B cell (primary cell): ENCODE measurements around the gene H3-3A. TPM values are rescaled to one million over a fixed set of nuclear protein-coding genes. Genes with fewer than 3 reads are reported as not detected.

Experiments
- ATAC-seq: fragments of 200-7000 bp; cut with Tn5 transposase; one replicate; pipeline ENCODE4 v1.10.0; 2021; ENCODE audit warnings: low read depth, mild to moderate bottlenecking, moderate number of reproducible peaks, moderate library complexity
- CTCF ChIA-PET: fragments of 350-600 bp; sonication (Branson Sonifier 250); formaldehyde crosslinking; loops from one replicate; lab custom pipeline; 2021; ENCODE audit warnings: antibody characterized with exemption, inconsistent platforms; lab: Charles Lee
- POLR2A ChIA-PET: fragments of 350-600 bp; sonication (Branson Sonifier 250); formaldehyde crosslinking; loops from one replicate; lab custom pipeline; 2021; ENCODE audit warnings: antibody characterized with exemption; lab: Charles Lee
- DNase-seq: peaks from one replicate; pipeline ENCODE4 v3.0.0; 2013
- H2AFZ ChIP-seq: 2 replicates; pipeline ENCODE4 v1.6.1; 2012; ENCODE audit warnings: mild to moderate bottlenecking, low read depth, low read length; ENCODE audit not compliant: insufficient read depth, poor library complexity, severe bottlenecking
- H3K27ac ChIP-seq, 2 donors: 1 replicate in 1 of 2; 2 replicates in 1 of 2; pipeline ENCODE4 v1.5.1; 2012 to 2013; ENCODE audit warnings: low read length in 2 of 2, mild to moderate bottlenecking in 2 of 2, moderate library complexity in 1 of 2
- H3K27me3 ChIP-seq, 4 experiments: fragments of 200-600 bp in 1 of 4; sonication (generic) in 1 of 4; replicated peaks in 1 of 4; 1 replicate in 2 of 4; 2 replicates in 2 of 4; pipeline versions ENCODE4 v1.6.1 to v1.7.0; 2013 to 2016; ENCODE audit warnings: low read length in 3 of 4, mild to moderate bottlenecking in 2 of 4, mixed read lengths in 1 of 4, moderate library complexity in 1 of 4; ENCODE audit not compliant: insufficient read depth in 4 of 4, control insufficient read depth in 3 of 4; ENCODE audit errors: control extremely low read depth in 1 of 4
- H3K36me3 ChIP-seq, 2 experiments: replicated peaks in 1 of 2; 1 replicate in 1 of 2; 2 replicates in 1 of 2; pipeline versions ENCODE4 v1.6.1 to v1.7.1; 2013; ENCODE audit warnings: low read length in 1 of 2; ENCODE audit not compliant: insufficient read depth in 2 of 2, control insufficient read depth in 1 of 2; ENCODE audit errors: control extremely low read depth in 1 of 2, extremely low read depth in 1 of 2
- H3K4me1 ChIP-seq, 2 donors: fragments of 200-600 bp in 1 of 2; sonication (generic) in 1 of 2; 1 replicate in 1 of 2; 2 replicates in 1 of 2; pipeline versions ENCODE4 v1.5.1 to v1.6.1; 2013 to 2017; ENCODE audit warnings: low read length in 2 of 2; ENCODE audit not compliant: control insufficient read depth in 2 of 2, insufficient read depth in 2 of 2
- H3K4me2 ChIP-seq: replicated peaks from 2 replicates; pipeline ENCODE3; 2012; ENCODE audit warnings: mild to moderate bottlenecking, low read depth, low read length; ENCODE audit not compliant: poor library complexity, severe bottlenecking
- H3K4me3 ChIP-seq, 5 experiments: fragments of 200-600 bp in 1 of 5; sonication (generic) in 1 of 5; 1 replicate in 3 of 5; 2 replicates in 2 of 5; pipeline versions ENCODE4 v1.5.1 to v1.7.0; 2011 to 2016; ENCODE audit warnings: low read length in 4 of 5, mild to moderate bottlenecking in 4 of 5, low read depth in 2 of 5, control low read depth in 1 of 5, moderate library complexity in 1 of 5; ENCODE audit not compliant: insufficient read depth in 1 of 5; ENCODE audit errors: control extremely low read depth in 1 of 5, extremely low read depth in 1 of 5
- H3K79me2 ChIP-seq: fragments of 200-600 bp; sonication (generic); one replicate; pipeline ENCODE4 v1.6.0; 2016; ENCODE audit warnings: low read length; ENCODE audit not compliant: control insufficient read depth, insufficient read depth
- H3K9ac ChIP-seq: fragments of 200-600 bp; sonication (generic); 2 replicates; pipeline ENCODE4 v1.6.1; 2017; ENCODE audit warnings: mild to moderate bottlenecking, low read length, moderate library complexity
- H3K9me3 ChIP-seq, 3 donors: one replicate each; pipeline versions ENCODE4 v1.6.1 to v1.7.1; 2013; ENCODE audit warnings: low read length in 2 of 3; ENCODE audit not compliant: control insufficient read depth in 2 of 3, insufficient read depth in 1 of 3; ENCODE audit errors: control extremely low read depth in 1 of 3
- H4K20me1 ChIP-seq: 2 replicates; pipeline ENCODE4 v1.6.0; 2012; ENCODE audit warnings: mild to moderate bottlenecking, low read length; ENCODE audit not compliant: insufficient read depth, control insufficient read depth, poor library complexity, severe bottlenecking
- H3K27ac Mint-ChIP-seq: one replicate; pipeline ENCODE4 v1.8.0; 2021; ENCODE audit warnings: mixed read lengths
- H3K27me3 Mint-ChIP-seq: one replicate; pipeline ENCODE4 v1.8.0; 2021; ENCODE audit warnings: mixed read lengths
- H3K4me1 Mint-ChIP-seq: one replicate; pipeline ENCODE4 v1.8.0; 2021; ENCODE audit warnings: mixed read lengths
- H3K4me3 Mint-ChIP-seq: one replicate; pipeline ENCODE4 v1.8.0; 2021; ENCODE audit warnings: mixed read lengths
- H3K9me3 Mint-ChIP-seq: one replicate; pipeline ENCODE4 v1.8.0; 2022; ENCODE audit warnings: mixed read lengths; ENCODE audit not compliant: insufficient read depth
- EZH2 ChIP-seq: IDR thresholded peaks from 2 replicates; pipeline ENCODE4 v1.6.1; 2012; ENCODE audit warnings: borderline replicate concordance, low read depth, mild to moderate bottlenecking, moderate library complexity, low read length; ENCODE audit not compliant: insufficient read depth, poor library complexity, severe bottlenecking
- WGBS: methylation state at CpG from one replicate; pipeline ENCODE4 v1.1.5; 2013; ENCODE audit warnings: missing lambda C conversion rate; ENCODE audit not compliant: insufficient coverage; 5-methylcytosine and 5-hydroxymethylcytosine counted together
- intact Hi-C: fragments of 100-400 bp; cut with micrococcal nuclease; formaldehyde crosslinking; loops from one replicate; pipeline ENCODE4 v1.10.0; 2022
- polyA plus RNA-seq: library from polyadenylated mRNA; depleted of rRNA; stranded (reverse); fragments of >200 nt; gene quantifications from 2 replicates; pipeline ENCODE4 v1.2.3, GENCODE V29; 2012
- total RNA-seq, 2 donors: library from RNA; stranded (reverse); fragments of 120-200 nt in 1 of 2; gene quantifications; 1 replicate in 1 of 2; 2 replicates in 1 of 2; pipeline versions ENCODE4 v1.2.3 to v1.2.4, GENCODE V29; 2013 to 2022
- TF ChIP-seq, protein P1 (sequence below): fragments of 200-600 bp; IDR thresholded peaks from one replicate; pipeline ENCODE4 v1.8.0; 2022; ENCODE audit warnings: antibody characterized with exemption, mild to moderate bottlenecking

The H3-3A gene
- total and polyA plus RNA-seq, 2 donors (not counting 1 experiment from before 2014, with no cell fraction given), result 349 to 561 TPM

GRCh38 chr1:226073184-226073950, 10.9 kb downstream of the H3-3A start:
- Histone ChIP-seq H4K20me1 (peaks cover 46% of the 10 kb centered on the region), H2AFZ (no peak overlapping the region), H3K9ac (no peak overlapping the region), H3K4me1 (peaks cover under 1 to 2% of the 10 kb centered on the region in 2 donors), H3K27me3 (no peaks in the 10 kb centered on the region), H3K36me3 (peaks cover 14 to 52% of the 10 kb centered on the region in 2 experiments), H3K27ac (peak overlapping the region in 1 of 2 donors; percentile 52), H3K79me2 (peaks cover 20% of the 10 kb centered on the region), H3K4me2 (no peak overlapping the region), H3K4me3 (no peak overlapping the region), H3K9me3 (no peaks in the 10 kb centered on the region)
- peaks cover 18% of the 10 kb centered on the region for H3K4me1 Mint-ChIP-seq
- no peaks in the 10 kb centered on the region for H3K27me3 Mint-ChIP-seq
- 67% methylated on average over 3 of the region's 6 CpGs for WGBS
- DNase-seq (no peak), ATAC-seq (no peak)
- intact Hi-C loops, result no loop called here
- no peak for TF ChIP-seq EZH2
- TF ChIP-seq, protein P1, sequence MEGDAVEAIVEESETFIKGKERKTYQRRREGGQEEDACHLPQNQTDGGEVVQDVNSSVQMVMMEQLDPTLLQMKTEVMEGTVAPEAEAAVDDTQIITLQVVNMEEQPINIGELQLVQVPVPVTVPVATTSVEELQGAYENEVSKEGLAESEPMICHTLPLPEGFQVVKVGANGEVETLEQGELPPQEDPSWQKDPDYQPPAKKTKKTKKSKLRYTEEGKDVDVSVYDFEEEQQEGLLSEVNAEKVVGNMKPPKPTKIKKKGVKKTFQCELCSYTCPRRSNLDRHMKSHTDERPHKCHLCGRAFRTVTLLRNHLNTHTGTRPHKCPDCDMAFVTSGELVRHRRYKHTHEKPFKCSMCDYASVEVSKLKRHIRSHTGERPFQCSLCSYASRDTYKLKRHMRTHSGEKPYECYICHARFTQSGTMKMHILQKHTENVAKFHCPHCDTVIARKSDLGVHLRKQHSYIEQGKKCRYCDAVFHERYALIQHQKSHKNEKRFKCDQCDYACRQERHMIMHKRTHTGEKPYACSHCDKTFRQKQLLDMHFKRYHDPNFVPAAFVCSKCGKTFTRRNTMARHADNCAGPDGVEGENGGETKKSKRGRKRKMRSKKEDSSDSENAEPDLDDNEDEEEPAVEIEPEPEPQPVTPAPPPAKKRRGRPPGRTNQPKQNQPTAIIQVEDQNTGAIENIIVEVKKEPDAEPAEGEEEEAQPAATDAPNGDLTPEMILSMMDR, result no peak
- no peak overlapping the region for H3K4me3 Mint-ChIP-seq
- H3K27ac Mint-ChIP-seq, result peak overlapping the region; percentile 7
- ChIA-PET POLR2A (interaction anchor here (0.6 to 1.4 kb wide), 4 partner anchors 8 to 66 kb away, joined by 3 to 6 read pairs (median 3); no protein-coding TSS in a partner anchor), CTCF (interaction anchor here (1.0 to 5.4 kb wide), 5 partner anchors 8 to 124 kb away, joined by 3 to 33 read pairs (median 4); no protein-coding TSS in a partner anchor)
- no peaks in the 10 kb centered on the region for H3K9me3 Mint-ChIP-seq

GRCh38 chr1:226074046-226074445, 11.5 kb downstream of the H3-3A start:
- no peak overlapping the region for H3K4me3 Mint-ChIP-seq
- H3K27me3 Mint-ChIP-seq, result no peaks in the 10 kb centered on the region
- H3K27ac Mint-ChIP-seq, result no peak overlapping the region
- no peaks in the 10 kb centered on the region for H3K4me1 ChIP-seq
- no peak overlapping the region for H2AFZ ChIP-seq
- H3K4me3 ChIP-seq, result no peak overlapping the region
- peaks cover 10 to 47% of the 10 kb centered on the region in 2 experiments for H3K36me3 ChIP-seq
- TF ChIP-seq, protein P1, result no peak
- no peak for TF ChIP-seq EZH2
- H3K4me2 ChIP-seq, result no peak overlapping the region
- WGBS, result 90% methylated on average over 2 of the region's 4 CpGs
- no peak overlapping the region for H3K27ac ChIP-seq
- ChIA-PET POLR2A (interaction anchor here (0.6 to 1.2 kb wide), 3 partner anchors 10 to 89 kb away, joined by 3 to 7 read pairs (median 3); no protein-coding TSS in a partner anchor), CTCF (interaction anchor here (2.1 to 5.4 kb wide), 3 partner anchors 9 to 123 kb away, joined by 4 to 33 read pairs (median 17); no protein-coding TSS in a partner anchor)
- no peaks in the 10 kb centered on the region for H3K27me3 ChIP-seq
- peaks cover 11% of the 10 kb centered on the region for H3K4me1 Mint-ChIP-seq
- no peak overlapping the region for H3K9ac ChIP-seq
- H3K9me3 Mint-ChIP-seq, result no peaks in the 10 kb centered on the region
- H3K79me2 ChIP-seq, result peaks cover 18% of the 10 kb centered on the region
- H4K20me1 ChIP-seq, result peaks cover 39% of the 10 kb centered on the region
- intact Hi-C loops, result no loop called here
- ATAC-seq (no peak), DNase-seq (no peak)
- H3K9me3 ChIP-seq, result no peaks in the 10 kb centered on the region
